GM18873 (cell line): ENCODE measurements around the gene RBM12.
A peak's percentile ranks its signal among the peaks of the same experiment; 100 is the strongest.
"Not testable (repeated sequence)": the region's sequence is repeated elsewhere in the genome, so short reads cannot be mapped to it uniquely, and the experiment has no call there.

Experiments
- ATAC-seq: cut with Tn5 transposase; IDR thresholded peaks from one replicate; pipeline ENCODE4 v1.9.1; 2021; ENCODE audit warnings: mild to moderate bottlenecking, moderate library complexity, moderate number of reproducible peaks; ENCODE audit not compliant: unreplicated experiment, low FRiP score

Gene RBM12, protein sequence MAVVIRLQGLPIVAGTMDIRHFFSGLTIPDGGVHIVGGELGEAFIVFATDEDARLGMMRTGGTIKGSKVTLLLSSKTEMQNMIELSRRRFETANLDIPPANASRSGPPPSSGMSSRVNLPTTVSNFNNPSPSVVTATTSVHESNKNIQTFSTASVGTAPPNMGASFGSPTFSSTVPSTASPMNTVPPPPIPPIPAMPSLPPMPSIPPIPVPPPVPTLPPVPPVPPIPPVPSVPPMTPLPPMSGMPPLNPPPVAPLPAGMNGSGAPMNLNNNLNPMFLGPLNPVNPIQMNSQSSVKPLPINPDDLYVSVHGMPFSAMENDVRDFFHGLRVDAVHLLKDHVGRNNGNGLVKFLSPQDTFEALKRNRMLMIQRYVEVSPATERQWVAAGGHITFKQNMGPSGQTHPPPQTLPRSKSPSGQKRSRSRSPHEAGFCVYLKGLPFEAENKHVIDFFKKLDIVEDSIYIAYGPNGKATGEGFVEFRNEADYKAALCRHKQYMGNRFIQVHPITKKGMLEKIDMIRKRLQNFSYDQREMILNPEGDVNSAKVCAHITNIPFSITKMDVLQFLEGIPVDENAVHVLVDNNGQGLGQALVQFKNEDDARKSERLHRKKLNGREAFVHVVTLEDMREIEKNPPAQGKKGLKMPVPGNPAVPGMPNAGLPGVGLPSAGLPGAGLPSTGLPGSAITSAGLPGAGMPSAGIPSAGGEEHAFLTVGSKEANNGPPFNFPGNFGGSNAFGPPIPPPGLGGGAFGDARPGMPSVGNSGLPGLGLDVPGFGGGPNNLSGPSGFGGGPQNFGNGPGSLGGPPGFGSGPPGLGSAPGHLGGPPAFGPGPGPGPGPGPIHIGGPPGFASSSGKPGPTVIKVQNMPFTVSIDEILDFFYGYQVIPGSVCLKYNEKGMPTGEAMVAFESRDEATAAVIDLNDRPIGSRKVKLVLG

DNA sequence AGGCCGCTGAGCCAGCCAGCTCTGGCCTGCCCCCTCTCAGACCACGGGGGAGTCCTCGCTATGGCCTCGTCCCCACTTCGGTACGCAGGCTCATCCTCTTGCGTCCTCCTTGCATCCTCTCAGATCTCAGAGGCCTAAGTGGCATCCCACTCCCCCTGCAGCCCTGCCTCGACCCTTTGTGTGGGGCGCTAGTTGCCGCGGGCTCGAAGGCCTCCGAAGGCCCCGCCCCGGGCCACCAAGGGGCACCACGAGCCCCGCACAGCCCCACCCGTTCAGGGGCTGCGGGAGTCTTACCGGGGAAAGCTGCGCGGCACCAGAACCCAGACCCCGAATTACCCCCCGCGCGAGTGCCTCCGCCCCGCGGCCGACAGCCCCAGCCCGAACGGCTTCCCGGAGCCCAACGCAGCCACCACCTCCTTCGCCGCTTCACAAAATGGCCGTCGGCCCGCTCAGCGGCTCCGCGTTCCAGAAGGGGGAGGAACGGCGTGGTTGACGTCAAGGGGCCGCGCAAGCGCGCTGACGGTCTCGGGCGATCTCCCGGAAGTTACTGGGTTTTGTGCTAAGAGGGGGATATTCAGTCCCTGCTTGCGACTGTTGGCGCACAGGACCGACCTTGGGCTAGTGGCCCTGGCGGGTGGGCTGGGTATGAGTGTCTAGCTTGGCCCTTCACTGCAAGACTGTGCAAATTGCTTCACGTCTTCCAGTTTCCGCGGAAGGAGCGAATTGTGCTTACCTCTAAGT lies at the start of gene RBM12, which contains the start of gene CPNE1:
TSS of gene RBM12 (minus strand) at position 435 of the 741 bp plus-strand sequence. CDS start 9,578 bp downstream, outside the sequence.
TSS of gene CPNE1 (minus strand) at position 435 of the 741 bp plus-strand sequence. CDS start 31,977 bp downstream, outside the sequence.
- peak; percentile 71 for ATAC-seq

DNA sequence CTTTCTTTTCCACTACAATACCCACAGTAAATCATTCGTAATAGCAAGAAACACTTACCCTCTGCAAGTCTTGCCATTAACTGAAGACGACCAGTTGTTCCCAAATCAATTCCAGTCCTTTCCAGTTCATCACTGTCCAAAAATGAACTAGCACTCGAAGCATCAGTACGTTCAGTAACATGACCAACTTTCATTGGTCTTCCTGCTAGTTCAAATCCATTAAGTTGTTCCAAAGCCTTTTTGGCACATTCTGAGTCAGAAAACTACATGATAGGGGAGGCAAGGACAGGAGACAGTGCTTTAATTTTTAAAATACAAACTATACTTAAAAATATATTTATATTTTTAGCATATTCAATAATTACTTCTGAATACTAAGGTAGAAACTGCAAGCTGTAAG lies 49.4 kb upstream of the RBM12 start:
- no peak for ATAC-seq

- not testable (repeated sequence) for ATAC-seq
Measured at GRCh38 chr20:35713120-35713519, 48.4 kb upstream of the RBM12 start.

GRCh38 chr20:35711588-35712209 lies 47.0 kb upstream of the RBM12 start:
- no peak for ATAC-seq

- no peak for ATAC-seq
Measured at GRCh38 chr20:35710884-35711587, 46.3 kb upstream of the RBM12 start.

GRCh38 chr20:35710039-35710438 lies 45.3 kb upstream of the RBM12 start:
- no peak for ATAC-seq

GRCh38 chr20:35709259-35709658 lies 44.6 kb upstream of the RBM12 start:
- ATAC-seq, result no peak

GRCh38 chr20:35708502-35708901 lies 43.8 kb upstream of the RBM12 start:
- no peak for ATAC-seq

GRCh38 chr20:35706591-35707529 lies 42.2 kb upstream of the RBM12 start:
- not testable (repeated sequence) for ATAC-seq

DNA sequence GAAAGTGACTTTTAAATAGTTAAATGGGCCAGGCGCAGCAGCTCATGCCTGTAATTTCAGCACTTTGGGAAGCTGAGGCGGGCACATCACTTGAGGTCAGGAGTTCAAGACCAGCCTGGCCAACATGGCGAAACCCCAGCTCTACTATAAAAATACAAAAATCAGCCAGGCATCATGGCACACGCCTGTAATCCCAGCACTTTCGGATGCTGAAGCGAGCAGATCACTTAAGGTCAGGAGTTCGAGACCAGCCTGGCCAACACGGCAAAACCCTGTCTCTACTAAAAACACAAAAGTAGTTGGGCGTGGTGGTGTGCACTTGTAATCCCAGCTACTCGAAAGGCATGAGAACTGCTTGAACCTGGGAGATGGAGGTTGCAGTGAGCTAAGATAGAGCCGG lies 41.2 kb upstream of the RBM12 start:
- ATAC-seq, result not testable (repeated sequence)

DNA sequence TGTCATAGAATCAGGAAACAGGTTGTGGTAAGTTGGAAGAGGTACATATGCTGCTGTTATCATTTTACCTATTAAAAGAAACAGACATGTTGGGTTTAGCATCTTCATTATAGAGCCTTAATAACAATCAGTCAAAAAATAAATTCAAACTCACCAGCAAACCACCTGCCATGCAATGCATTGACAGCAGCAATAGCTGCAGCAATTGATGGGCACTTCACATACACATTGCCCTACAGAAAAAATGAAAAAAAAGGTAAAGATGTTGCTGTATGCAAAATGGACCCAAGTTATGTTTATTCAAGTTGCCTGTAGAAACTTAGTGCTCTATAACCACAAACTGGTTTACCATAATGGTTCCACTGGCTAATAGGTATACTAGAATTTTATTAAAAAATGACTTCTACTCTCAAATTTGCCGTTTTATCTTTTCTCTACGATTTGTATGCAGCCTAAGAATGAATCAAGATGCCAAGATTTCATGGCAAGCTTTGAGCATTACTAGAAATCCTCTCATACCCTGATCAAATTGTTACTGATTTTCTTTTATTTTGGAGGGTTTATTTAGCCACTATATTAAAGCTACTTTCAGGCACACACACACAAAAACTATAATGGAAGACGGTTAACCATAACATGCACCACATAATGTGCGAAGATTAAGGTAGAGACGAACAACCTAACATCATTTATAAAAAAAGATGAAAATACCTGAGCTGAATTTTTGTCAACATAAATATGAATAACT lies 40.0 kb upstream of the RBM12 start:
- ATAC-seq, result no peak

GRCh38 chr20:35702824-35703695 lies 38.4 kb upstream of the RBM12 start:
- no peak for ATAC-seq

DNA sequence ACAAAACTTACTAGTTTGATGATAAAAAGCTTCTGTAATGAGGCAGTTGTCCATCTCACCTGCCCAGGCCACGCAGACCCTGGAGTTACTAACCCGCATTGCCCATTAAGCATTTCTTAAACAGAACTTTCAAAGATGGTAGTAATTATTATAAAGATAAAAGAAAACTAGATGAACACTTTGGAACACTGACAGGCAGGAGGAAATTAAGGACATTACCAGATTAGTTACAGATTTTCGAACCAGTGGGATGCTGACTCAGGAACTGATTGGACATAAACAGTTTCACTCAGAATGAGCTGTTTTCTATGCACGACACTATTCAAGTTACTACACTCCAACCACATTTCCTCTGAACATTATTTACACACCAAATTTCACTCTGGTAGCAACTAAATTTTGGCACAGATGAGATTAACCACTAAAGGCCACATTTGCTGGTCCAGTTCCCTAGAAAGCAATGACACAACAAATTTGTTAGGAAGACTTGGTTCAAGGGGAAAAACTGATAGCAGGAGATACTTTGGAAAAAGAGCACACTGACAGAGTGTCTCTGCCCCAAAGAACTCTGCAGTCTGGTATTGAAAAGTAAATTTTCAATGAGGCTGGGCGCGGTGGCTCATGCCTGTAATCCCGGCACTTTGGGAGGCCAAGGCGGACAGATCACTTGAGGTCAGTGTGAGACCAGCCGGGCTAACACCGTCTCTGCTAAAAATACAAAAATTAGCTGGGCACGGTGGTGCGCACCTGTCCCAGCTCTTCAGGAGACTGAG lies 37.5 kb upstream of the RBM12 start:
- no peak for ATAC-seq

- ATAC-seq, result no peak
Measured at GRCh38 chr20:35700625-35701148, 36.0 kb upstream of the RBM12 start.

DNA sequence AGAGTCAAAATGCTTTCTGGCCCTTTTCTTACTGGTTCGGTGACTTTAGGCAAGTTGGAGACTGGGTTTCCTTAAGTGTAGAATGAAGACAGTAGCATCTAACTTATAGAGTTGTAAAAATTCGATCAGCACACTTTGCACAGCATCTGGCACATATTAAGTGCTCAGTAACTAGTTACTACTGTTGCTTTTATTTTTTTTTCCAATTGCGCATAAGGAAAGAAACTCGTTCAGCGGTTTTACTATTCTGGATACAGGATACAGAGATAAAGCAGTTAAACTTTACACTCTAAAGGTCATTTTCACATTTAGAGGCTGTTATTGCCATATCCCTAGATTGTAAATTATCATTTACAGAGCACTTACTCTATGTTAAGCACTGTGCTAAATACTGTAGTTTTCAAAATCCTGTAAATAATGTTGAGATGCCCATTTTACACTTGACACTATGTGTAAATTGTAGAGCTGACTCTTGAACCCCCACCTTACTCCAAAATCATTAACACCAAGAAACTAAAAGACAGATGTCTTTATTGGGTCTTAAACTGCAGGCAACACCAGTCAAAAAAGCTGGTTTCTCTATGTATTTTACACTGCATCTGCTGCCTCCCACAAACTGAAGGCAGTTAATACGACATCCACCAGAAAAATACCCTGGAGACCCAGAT lies 35.4 kb upstream of the RBM12 start:
- no peak for ATAC-seq
